GM12892 (cell line): ENCODE data around the gene CBFA2T3.
A peak's percentile ranks its signal among the peaks of the same experiment; 100 is the strongest.

Experiments
- DNase-seq: peaks from one replicate; pipeline ENCODE4 v3.0.0; 2011; ENCODE audit not compliant: insufficient read length
- FAIRE-seq: peaks from 2 replicates; lab custom pipeline; 2011; peaks lifted over from hg19 to GRCh38; lab: Jason Lieb, UNC
- POLR2A ChIP-seq: IDR thresholded peaks from 2 replicates; pipeline ENCODE4 v1.6.1; 2011; ENCODE audit warnings: low read depth, low read length, control low read depth
- POLR2AphosphoS5 ChIP-seq: IDR thresholded peaks from 2 replicates; pipeline ENCODE4 v1.6.1; 2011; ENCODE audit warnings: low read depth, low read length, control low read depth
- TAF1 ChIP-seq: IDR thresholded peaks from 2 replicates; pipeline ENCODE4 v1.6.1; 2011; ENCODE audit warnings: low read depth, mild to moderate bottlenecking, control low read depth, low read length, borderline replicate concordance

Gene CBFA2T3

GRCh38 chr16:88909431-88910210, 67.4 kb downstream of the CBFA2T3 start:
- TF ChIP-seq POLR2A (no peak), TAF1 (no peak), POLR2AphosphoS5 (no peak)
- DNase-seq, result no peak
- no peak for FAIRE-seq

- TF ChIP-seq POLR2A, result no peak
- TF ChIP-seq POLR2AphosphoS5, result no peak
- no peak for TF ChIP-seq TAF1
- DNase-seq, result no peak
- no peak for FAIRE-seq
Measured at GRCh38 chr16:88908307-88908706, 68.7 kb downstream of the CBFA2T3 start.

DNA sequence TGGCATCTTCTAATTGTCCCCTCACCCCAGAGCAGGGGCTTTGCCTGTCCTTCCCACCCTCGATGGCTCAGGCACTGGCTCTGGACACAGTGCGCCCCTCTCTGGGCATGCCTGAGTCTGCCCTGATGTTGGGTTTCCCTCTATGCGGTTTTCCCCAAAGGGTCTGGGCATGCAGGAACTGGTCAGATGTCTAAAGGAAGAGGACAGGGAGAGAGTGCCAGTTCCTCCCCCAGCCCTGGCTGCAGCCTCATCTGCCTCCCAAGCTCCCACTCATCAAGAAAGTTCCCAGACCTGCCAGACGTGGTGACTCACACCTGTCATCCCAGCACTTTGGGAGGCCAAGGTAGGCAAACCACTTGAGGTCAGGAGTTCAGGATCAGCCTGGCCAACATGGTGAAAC, 69.2 kb downstream of the CBFA2T3 start:
- FAIRE-seq, result no peak
- no peak for TF ChIP-seq POLR2A
- TF ChIP-seq POLR2AphosphoS5, result no peak
- no peak for TF ChIP-seq TAF1
- no peak for DNase-seq

GRCh38 chr16:88906535-88907105, 70.4 kb downstream of the CBFA2T3 start:
- no peak for DNase-seq
- TF ChIP-seq POLR2A (no peak), POLR2AphosphoS5 (no peak), TAF1 (no peak)
- FAIRE-seq, result no peak

DNA sequence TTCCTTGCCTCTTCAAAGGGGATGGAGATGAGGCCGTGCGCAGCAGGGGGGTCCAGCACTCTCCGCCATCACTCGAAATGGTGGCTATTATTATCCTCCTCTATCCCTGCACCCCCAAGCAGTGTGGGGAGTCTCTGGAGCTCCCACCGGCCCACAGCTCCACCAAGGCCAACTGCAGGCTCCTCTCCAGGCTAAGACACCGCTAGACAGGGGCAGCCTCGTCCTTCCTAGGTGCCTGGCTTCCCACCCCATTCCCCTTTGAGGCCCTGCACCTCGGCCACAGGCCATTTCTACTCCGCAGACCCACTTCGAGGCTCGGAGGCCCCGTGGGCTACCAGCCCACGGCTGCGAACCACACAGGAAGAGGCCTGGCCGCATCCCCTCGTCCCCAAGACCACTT, 71.0 kb downstream of the CBFA2T3 start:
- FAIRE-seq (no peak), DNase-seq (no peak)
- no peak for TF ChIP-seq POLR2AphosphoS5
- TF ChIP-seq TAF1, result no peak
- no peak for TF ChIP-seq POLR2A

DNA sequence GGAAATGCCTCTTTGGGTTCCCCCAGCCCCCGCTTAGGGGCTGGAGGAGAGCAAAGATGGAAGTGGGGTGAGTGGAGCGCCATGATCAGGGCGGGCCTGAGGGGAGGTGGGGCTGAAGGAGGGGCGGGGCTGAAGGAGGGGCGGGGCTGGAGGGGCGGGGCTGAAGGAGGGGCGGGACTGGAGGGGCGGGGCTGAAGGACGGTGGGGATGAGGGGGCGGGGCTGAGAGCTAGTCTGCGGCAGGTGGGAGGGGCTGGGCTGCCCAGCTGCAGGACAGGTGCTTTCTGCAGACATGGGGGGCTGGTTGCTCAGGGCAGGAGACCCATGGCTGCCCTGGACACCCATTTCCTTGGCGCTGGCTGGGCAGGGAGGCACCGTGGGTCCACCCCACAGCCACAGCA, 71.4 kb downstream of the CBFA2T3 start:
- DNase-seq (peak; percentile 87), FAIRE-seq (no peak)
- no peak for TF ChIP-seq POLR2AphosphoS5

DNA sequence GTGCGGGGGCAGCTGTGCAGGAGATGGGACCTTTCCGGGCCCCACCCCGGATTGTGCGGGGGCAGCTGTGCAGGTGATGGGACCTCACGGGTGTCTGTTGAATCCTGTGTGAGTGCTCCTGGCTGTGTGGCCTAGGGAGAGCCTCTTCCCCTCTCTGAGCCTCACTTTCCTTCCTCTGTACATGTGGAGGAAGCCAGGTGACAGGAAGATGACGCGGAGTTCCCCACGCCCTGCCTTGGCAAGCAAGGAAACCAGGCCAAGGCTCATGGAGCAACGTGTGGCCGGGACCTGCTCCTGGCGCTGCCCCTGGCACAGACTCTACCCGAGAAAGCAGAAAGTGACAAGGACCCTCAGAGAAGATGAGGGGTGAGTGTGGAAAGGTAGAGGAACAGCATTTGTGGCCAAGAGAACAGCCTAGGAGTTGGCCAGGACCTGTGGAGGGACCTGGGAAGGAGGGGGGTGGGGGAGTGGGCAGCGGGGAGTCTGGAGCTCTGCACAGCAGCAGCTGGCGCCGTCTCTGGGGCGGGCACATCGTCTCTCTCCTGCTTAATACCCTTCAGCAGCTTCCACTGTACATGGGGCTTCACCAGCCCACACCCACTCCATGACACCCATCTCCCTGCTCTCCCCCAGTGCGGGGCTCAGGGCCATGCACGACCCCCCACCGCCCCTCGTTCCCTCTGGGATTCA, 72.2 kb downstream of the CBFA2T3 start:
- DNase-seq, result no peak
- no peak for TF ChIP-seq POLR2A
- no peak for TF ChIP-seq POLR2AphosphoS5
- no peak for TF ChIP-seq TAF1
- FAIRE-seq, result no peak

- no peak for FAIRE-seq
- TF ChIP-seq TAF1 (no peak), POLR2A (no peak), POLR2AphosphoS5 (no peak)
- DNase-seq, result no peak
Measured at GRCh38 chr16:88903267-88903666, 73.7 kb downstream of the CBFA2T3 start.

GRCh38 chr16:88902744-88903143, 74.3 kb downstream of the CBFA2T3 start:
- TF ChIP-seq POLR2AphosphoS5, result no peak
- no peak for TF ChIP-seq POLR2A
- no peak for TF ChIP-seq TAF1
- FAIRE-seq (no peak), DNase-seq (no peak)

GRCh38 chr16:88901718-88902337, 75.2 kb downstream of the CBFA2T3 start:
- FAIRE-seq, result no peak
- TF ChIP-seq POLR2AphosphoS5, result no peak
- TF ChIP-seq POLR2A, result no peak
- TF ChIP-seq TAF1, result no peak
- no peak for DNase-seq

DNA sequence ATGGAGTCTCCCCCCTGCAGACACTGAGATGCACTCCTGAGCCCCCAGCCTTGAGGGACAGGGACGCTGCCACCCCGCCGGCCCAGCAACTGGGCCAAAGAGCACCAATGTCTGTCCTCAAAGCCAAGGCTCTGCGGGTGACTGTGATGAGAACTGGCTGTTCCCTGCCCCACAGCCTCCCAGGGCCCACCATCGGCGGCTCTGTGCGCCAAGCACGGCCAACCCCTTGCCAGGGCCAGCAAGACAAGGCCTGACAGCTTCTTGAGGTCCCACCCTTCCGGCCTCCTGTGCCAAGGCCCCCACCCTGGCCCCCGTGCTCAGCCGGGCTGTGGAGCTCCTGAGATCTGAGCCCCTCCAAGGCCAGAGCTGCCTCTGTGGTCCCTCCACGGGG, 76.3 kb downstream of the CBFA2T3 start:
- DNase-seq (no peak), FAIRE-seq (no peak)
- TF ChIP-seq POLR2A (no peak), POLR2AphosphoS5 (no peak), TAF1 (no peak)
